Mesenchymal stem cell (in vitro differentiated cells and primary cell): ENCODE results near the gene TMEM45B.
A peak's percentile ranks its signal among the peaks of the same experiment; 100 is the strongest.

Experiments
- DNase-seq: peaks from one replicate; pipeline ENCODE4 v3.0.0-alpha.2; 2013
- H2AFZ ChIP-seq: one replicate; pipeline ENCODE4 v1.6.1; 2013; ENCODE audit warnings: low read depth, mild to moderate bottlenecking, control low read depth, inconsistent platforms, low read length, moderate library complexity
- H2AK5ac ChIP-seq: 2 replicates; pipeline ENCODE4 v1.6.1; 2013; ENCODE audit warnings: low read length, moderate library complexity, mild to moderate bottlenecking, inconsistent platforms; ENCODE audit not compliant: severe bottlenecking
- H2BK120ac ChIP-seq: one replicate; pipeline ENCODE4 v1.6.1; 2013; ENCODE audit warnings: low read depth, mild to moderate bottlenecking, inconsistent platforms, low read length, moderate library complexity
- H2BK12ac ChIP-seq, 2 experiments: one replicate each; pipeline ENCODE4 v1.6.1; 2013; ENCODE audit warnings: inconsistent platforms in 2 of 2, low read length in 2 of 2, mild to moderate bottlenecking in 2 of 2, moderate library complexity in 2 of 2, control low read depth in 1 of 2
- H2BK15ac ChIP-seq: one replicate; pipeline ENCODE4 v1.6.1; 2013; ENCODE audit warnings: mild to moderate bottlenecking, low read depth, inconsistent platforms; ENCODE audit not compliant: poor library complexity, severe bottlenecking
- H2BK5ac ChIP-seq: 2 replicates; pipeline ENCODE4 v1.6.1; 2013; ENCODE audit warnings: low read depth, mild to moderate bottlenecking, low read length, control low read depth, inconsistent platforms; ENCODE audit not compliant: poor library complexity, severe bottlenecking
- H3K14ac ChIP-seq, 2 experiments: one replicate each; pipeline ENCODE4 v1.6.1; 2013; ENCODE audit warnings: inconsistent platforms in 2 of 2, low read length in 2 of 2, control low read depth in 1 of 2, mild to moderate bottlenecking in 1 of 2, moderate library complexity in 1 of 2
- H3K18ac ChIP-seq, 2 experiments: one replicate each; pipeline ENCODE4 v1.6.1; 2013; ENCODE audit warnings: inconsistent platforms in 2 of 2, low read length in 2 of 2, control low read depth in 1 of 2, low read depth in 1 of 2, mild to moderate bottlenecking in 1 of 2
- H3K23ac ChIP-seq, 2 experiments: one replicate each; pipeline ENCODE4 v1.6.1; 2013; ENCODE audit warnings: inconsistent platforms in 2 of 2, low read length in 2 of 2, mild to moderate bottlenecking in 2 of 2, moderate library complexity in 2 of 2, control low read depth in 1 of 2
- H3K27ac ChIP-seq: 2 replicates; pipeline ENCODE4 v1.5.1; 2013; ENCODE audit warnings: mild to moderate bottlenecking, moderate library complexity, low read length, control low read depth, inconsistent platforms; ENCODE audit not compliant: poor library complexity, severe bottlenecking
- H3K27me3 ChIP-seq, 2 experiments: 2 replicates each; pipeline versions ENCODE4 v1.6.1 to v1.7.0; 2013; ENCODE audit warnings: low read length in 2 of 2, mild to moderate bottlenecking in 2 of 2, moderate library complexity in 2 of 2, control low read depth in 1 of 2, inconsistent platforms in 1 of 2; ENCODE audit not compliant: control insufficient read depth in 1 of 2, insufficient read depth in 1 of 2
- H3K36me3 ChIP-seq, 2 experiments: 2 replicates each; pipeline versions ENCODE4 v1.6.1 to v1.7.0; 2013; ENCODE audit warnings: low read length in 2 of 2, control low read depth in 1 of 2, inconsistent platforms in 1 of 2, low read depth in 1 of 2, mild to moderate bottlenecking in 1 of 2; ENCODE audit not compliant: insufficient read depth in 2 of 2, control insufficient read depth in 1 of 2
- H3K4ac ChIP-seq, 2 experiments: one replicate each; pipeline ENCODE4 v1.6.1; 2013; ENCODE audit warnings: inconsistent platforms in 2 of 2, low read length in 2 of 2, mild to moderate bottlenecking in 2 of 2, moderate library complexity in 2 of 2, control low read depth in 1 of 2, low read depth in 1 of 2
- H3K4me1 ChIP-seq: 2 replicates; pipeline ENCODE4 v1.6.1; 2013; ENCODE audit warnings: low read depth, low read length, control low read depth; ENCODE audit not compliant: control insufficient read depth, insufficient read depth
- H3K4me2 ChIP-seq: 2 replicates; pipeline ENCODE4 v1.6.1; 2013; ENCODE audit warnings: low read length, mild to moderate bottlenecking, inconsistent platforms; ENCODE audit not compliant: poor library complexity, severe bottlenecking
- H3K4me3 ChIP-seq, 2 experiments: 2 replicates each; pipeline versions ENCODE4 v1.5.1 to v1.7.0; 2013; ENCODE audit warnings: low read length in 2 of 2, mild to moderate bottlenecking in 2 of 2, control low read depth in 1 of 2, low read depth in 1 of 2; ENCODE audit not compliant: insufficient read depth in 1 of 2
- H3K79me1 ChIP-seq: replicated peaks from 2 replicates; pipeline ENCODE4 v1.6.1; 2013; ENCODE audit warnings: mild to moderate bottlenecking, control low read depth, low read length, inconsistent platforms; ENCODE audit not compliant: poor library complexity, severe bottlenecking
- H3K9ac ChIP-seq: 2 replicates; pipeline ENCODE4 v1.7.0; 2013; ENCODE audit warnings: mild to moderate bottlenecking, low read length, moderate library complexity
- H3K9me3 ChIP-seq: 2 replicates; pipeline ENCODE4 v1.7.0; 2013; ENCODE audit warnings: mild to moderate bottlenecking, low read length; ENCODE audit not compliant: control insufficient read depth
- H4K8ac ChIP-seq: one replicate; pipeline ENCODE4 v1.6.1; 2013; ENCODE audit warnings: inconsistent platforms, mild to moderate bottlenecking, low read length, moderate library complexity
- H4K91ac ChIP-seq: one replicate; pipeline ENCODE4 v1.6.1; 2013; ENCODE audit warnings: mild to moderate bottlenecking, low read length, inconsistent platforms
- WGBS: methylation state at CpG from one replicate; pipeline ENCODE4 v1.1.7; 2013; ENCODE audit warnings: mixed read lengths; 5-methylcytosine and 5-hydroxymethylcytosine counted together

The TMEM45B gene

DNA sequence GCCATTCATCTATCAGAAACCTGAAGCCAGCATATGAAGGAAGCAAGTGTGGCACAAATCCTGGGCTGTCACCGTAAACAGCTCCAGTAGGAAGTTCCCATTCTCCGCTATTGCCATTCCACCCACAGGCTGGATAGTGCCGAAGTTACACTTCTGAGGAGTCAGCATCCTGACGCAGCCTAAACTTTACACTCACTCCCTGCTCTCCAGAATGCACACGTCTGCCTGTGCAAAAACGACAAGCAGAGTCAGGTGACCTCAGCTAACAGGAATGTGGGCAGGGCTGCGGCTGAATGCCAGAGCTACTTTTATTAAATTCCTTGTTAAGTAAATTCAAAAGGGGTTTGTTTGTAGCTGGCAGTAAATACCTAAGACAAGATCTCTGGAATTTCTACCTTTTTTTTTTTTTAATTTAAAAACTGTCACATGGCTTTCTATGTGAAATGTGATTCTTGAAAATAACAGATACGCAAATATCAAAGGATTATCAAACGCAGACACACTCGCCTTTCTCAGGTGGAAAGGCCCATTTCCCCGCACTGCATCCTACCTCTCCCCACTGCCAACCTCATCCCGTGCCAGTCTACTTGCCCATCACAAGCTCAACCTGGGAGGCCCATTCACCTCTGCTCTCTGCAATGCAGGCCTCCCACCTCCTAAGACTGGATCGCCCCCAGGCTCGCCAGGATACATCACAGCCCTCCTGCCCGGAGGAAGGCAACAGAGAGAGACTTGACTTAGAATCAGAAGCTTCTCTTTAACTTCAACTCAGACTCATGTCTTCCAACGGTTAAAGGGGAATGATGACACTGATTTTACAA is 46.3 kb downstream of the TMEM45B start:
- Histone ChIP-seq H2BK5ac (peak overlapping the region; percentile 39), H3K27me3 (no peaks in the 10 kb centered on the region), H2AFZ (no peak overlapping the region), H3K79me1 (peaks cover 2% of the 10 kb centered on the region), H3K36me3 (peaks cover 39 to 64% of the 10 kb centered on the region in 2 experiments), H3K9me3 (no peaks in the 10 kb centered on the region), H4K91ac (peak overlapping the region; percentile 84), H3K18ac (peak overlapping the region in 1 of 2 experiments; percentile 83), H4K8ac (peak overlapping the region; percentile 51), H3K14ac (no peak overlapping the region), H3K4ac (peak overlapping the region in 1 of 2 experiments; percentile 80), H3K23ac (no peak overlapping the region), H3K4me3 (no peak overlapping the region), H3K27ac (peak overlapping the region; percentile 88), H2BK15ac (no peak overlapping the region), H3K9ac (peak overlapping the region; percentile 34), H3K4me2 (no peak overlapping the region), H3K4me1 (peaks cover 8% of the 10 kb centered on the region), H2AK5ac (peak overlapping the region; percentile 94), H2BK120ac (no peak overlapping the region), H2BK12ac (peak overlapping the region in 1 of 2 experiments; percentile 84)
- DNase-seq: peak; percentile 86
- 52% methylated on average over 14 of the region's 16 CpGs for WGBS

DNA sequence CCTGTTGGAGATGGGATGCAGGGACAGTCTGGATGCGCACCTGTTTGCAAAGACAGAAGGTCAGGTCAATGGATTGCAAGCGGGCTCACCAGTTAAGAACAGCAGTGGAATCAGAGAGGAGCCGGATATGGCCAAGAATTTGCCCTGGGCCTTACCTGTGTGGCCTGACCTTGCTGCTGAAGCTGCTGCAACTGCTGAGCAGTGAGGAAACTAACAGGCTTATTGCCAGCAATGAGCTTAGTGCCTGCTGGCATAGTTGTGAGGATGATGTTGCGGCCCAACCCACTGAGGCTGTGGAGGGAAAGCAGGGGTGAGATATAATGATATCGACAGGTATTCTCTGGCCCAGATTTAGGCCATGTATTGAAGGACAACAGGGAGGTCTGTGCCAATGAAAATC is 49.2 kb downstream of the TMEM45B start:
- no peak overlapping the region for H3K4me2 ChIP-seq
- H3K9ac ChIP-seq: no peak overlapping the region
- H2BK5ac ChIP-seq: no peak overlapping the region
- H4K91ac ChIP-seq: no peak overlapping the region
- H2AFZ ChIP-seq: no peak overlapping the region
- no peak overlapping the region for H2BK12ac ChIP-seq
- no peaks in the 10 kb centered on the region for H3K27me3 ChIP-seq
- no peaks in the 10 kb centered on the region for H3K9me3 ChIP-seq
- H3K18ac ChIP-seq: no peak overlapping the region
- WGBS: 98% methylated on average over 5 of the region's 5 CpGs
- no peak overlapping the region for H3K4me3 ChIP-seq
- no peak overlapping the region for H2BK15ac ChIP-seq
- H3K4me1 ChIP-seq: peaks cover 8% of the 10 kb centered on the region
- no peak overlapping the region for H2BK120ac ChIP-seq
- no peak overlapping the region for H3K14ac ChIP-seq
- H3K27ac ChIP-seq: no peak overlapping the region
- no peak overlapping the region for H3K23ac ChIP-seq
- H3K36me3 ChIP-seq: peaks cover 47 to 81% of the 10 kb centered on the region in 2 experiments
- no peak overlapping the region for H3K4ac ChIP-seq
- H4K8ac ChIP-seq: no peak overlapping the region
- H3K79me1 ChIP-seq: peaks cover 2% of the 10 kb centered on the region
- no peak overlapping the region for H2AK5ac ChIP-seq
- DNase-seq: no peak

DNA sequence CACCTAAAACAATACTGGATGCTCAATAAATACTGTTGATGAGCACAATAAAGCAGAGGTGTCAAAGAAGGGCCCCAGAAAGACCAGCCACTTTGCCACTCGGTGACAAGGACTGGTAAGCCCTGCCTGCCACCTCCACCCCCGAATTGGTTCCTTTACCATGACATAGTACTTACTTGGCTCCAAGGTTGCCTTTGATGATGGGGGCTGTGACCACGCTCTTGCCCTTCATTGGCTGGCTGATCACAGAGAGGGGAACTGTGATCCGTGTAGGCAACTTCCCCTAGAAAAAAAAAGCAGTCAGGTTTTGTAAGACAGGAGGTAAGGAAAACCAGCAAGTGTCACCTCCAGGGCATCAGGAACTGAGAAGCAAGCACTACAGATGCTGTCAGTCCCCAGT is 50.1 kb downstream of the TMEM45B start:
- Histone ChIP-seq H3K79me1 (peaks cover 4% of the 10 kb centered on the region), H3K4me1 (peaks cover 8% of the 10 kb centered on the region), H3K9me3 (no peaks in the 10 kb centered on the region), H2BK120ac (no peak overlapping the region), H2AK5ac (no peak overlapping the region), H3K27ac (no peak overlapping the region), H2BK12ac (no peak overlapping the region), H3K23ac (no peak overlapping the region), H3K4me3 (no peak overlapping the region), H2BK5ac (no peak overlapping the region), H3K9ac (no peak overlapping the region), H4K8ac (no peak overlapping the region), H3K27me3 (no peaks in the 10 kb centered on the region), H3K36me3 (peaks cover 48 to 82% of the 10 kb centered on the region in 2 experiments), H3K18ac (no peak overlapping the region), H2BK15ac (no peak overlapping the region), H2AFZ (no peak overlapping the region), H3K4ac (no peak overlapping the region), H3K4me2 (no peak overlapping the region), H3K14ac (no peak overlapping the region), H4K91ac (no peak overlapping the region)
- WGBS: 97% methylated on average over 4 of the region's 4 CpGs
- no peak for DNase-seq

DNA sequence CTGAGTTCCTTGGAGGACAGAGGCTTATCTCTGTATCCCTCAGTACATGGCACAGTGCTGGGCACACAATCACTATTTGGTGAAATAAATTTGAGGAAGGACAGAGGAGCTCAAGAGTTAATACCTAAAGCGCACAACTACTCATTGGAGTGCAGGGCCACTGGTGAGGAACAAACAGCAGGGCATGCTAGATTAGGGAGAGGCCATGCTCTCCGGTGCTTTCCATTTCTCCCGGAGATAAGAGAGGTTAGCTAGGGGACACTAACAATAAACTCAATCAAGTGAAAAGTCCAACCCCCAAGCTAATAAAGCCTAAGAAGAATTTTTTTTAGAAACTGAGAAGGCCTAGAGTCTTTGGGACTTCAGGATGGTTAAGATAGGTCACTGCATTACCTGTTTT is 50.7 kb downstream of the TMEM45B start:
- DNase-seq: no peak
- Histone ChIP-seq H3K27me3 (no peaks in the 10 kb centered on the region), H3K4ac (no peak overlapping the region), H2AFZ (no peak overlapping the region), H3K18ac (no peak overlapping the region), H3K4me2 (no peak overlapping the region), H4K8ac (no peak overlapping the region), H2BK12ac (no peak overlapping the region), H2AK5ac (no peak overlapping the region), H3K4me1 (peaks cover 7% of the 10 kb centered on the region), H3K79me1 (peaks cover 4% of the 10 kb centered on the region), H2BK5ac (no peak overlapping the region), H3K14ac (no peak overlapping the region), H3K4me3 (no peak overlapping the region), H3K27ac (no peak overlapping the region), H4K91ac (no peak overlapping the region), H3K9me3 (no peaks in the 10 kb centered on the region), H3K36me3 (peaks cover 51 to 83% of the 10 kb centered on the region in 2 experiments), H3K23ac (no peak overlapping the region), H2BK120ac (no peak overlapping the region), H2BK15ac (no peak overlapping the region), H3K9ac (no peak overlapping the region)
- WGBS: 100% methylated on average over 1 of the region's 3 CpGs
